ENCODE data around the gene USP3.
A peak's percentile ranks its signal among the peaks of the same experiment; 100 is the strongest.

The USP3 gene

DNA sequence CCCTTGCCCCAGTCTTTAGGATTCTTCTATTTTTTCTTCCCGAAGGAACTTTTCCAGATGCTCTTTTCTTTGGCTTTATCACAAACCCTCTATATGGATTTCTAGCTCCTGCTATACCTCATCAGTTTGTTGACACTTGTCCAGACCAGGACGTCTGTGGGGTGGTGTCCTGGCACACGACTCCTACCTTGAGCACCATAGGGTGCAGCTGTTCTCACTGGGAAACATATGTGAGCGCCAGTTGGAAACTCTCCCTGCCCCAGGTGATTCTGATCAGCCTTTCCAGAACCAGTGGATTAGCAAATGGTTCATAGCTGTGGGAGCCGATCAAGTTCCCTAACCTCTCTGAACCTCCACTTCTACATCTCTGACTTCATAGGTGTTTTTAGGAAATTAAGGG lies 40.6 kb upstream of the USP3 start:
- H3K4me3 ChIP-seq (ENCODE audit: insufficient read depth, low read depth, low read length, poor library complexity, severe bottlenecking) = no peak overlapping the region
- H3K9me3 ChIP-seq (ENCODE audit: control insufficient read depth, low read length) = no peaks in the 10 kb centered on the region
- no peaks in the 10 kb centered on the region for H3K36me3 ChIP-seq (ENCODE audit: control insufficient read depth, insufficient read depth, low read length)
- no peak overlapping the region for H3K27ac ChIP-seq (ENCODE audit: insufficient read depth, low read length, poor library complexity, severe bottlenecking)
- DNase-seq = no peak
- peaks cover 10% of the 10 kb centered on the region for H3K4me1 ChIP-seq (ENCODE audit: control insufficient read depth, insufficient read depth, low read length, poor library complexity, severe bottlenecking)
- H3K27me3 ChIP-seq (replicated peaks; ENCODE audit: control insufficient read depth, insufficient read depth, low read length, poor library complexity, severe bottlenecking) = no peaks in the 10 kb centered on the region

DNA sequence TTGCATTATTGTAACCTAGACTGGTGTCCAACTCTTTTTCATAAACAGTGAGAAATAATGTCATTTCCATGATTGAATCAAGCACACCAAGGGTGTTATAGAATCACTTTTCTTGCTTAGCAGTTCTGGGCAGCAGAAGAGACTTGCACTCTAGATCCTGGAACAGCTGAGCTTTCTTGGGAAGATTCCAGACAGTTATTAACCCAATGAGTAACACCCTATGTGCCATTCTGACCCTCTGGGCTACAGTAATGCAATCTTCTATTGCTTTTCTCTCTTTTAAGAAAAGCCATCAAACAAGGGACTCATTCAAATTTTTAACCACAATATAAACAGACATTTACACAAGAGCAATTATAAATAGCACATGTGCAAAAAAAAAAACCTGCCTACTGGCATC lies 39.3 kb upstream of the USP3 start:
- no peaks in the 10 kb centered on the region for H3K36me3 ChIP-seq (ENCODE audit: control insufficient read depth, insufficient read depth, low read length)
- no peak overlapping the region for H3K27ac ChIP-seq (ENCODE audit: insufficient read depth, low read length, poor library complexity, severe bottlenecking)
- H3K27me3 ChIP-seq (replicated peaks; ENCODE audit: control insufficient read depth, insufficient read depth, low read length, poor library complexity, severe bottlenecking) = no peaks in the 10 kb centered on the region
- H3K4me1 ChIP-seq (ENCODE audit: control insufficient read depth, insufficient read depth, low read length, poor library complexity, severe bottlenecking) = peaks cover 10% of the 10 kb centered on the region
- no peak overlapping the region for H3K4me3 ChIP-seq (ENCODE audit: insufficient read depth, low read depth, low read length, poor library complexity, severe bottlenecking)
- DNase-seq = no peak
- H3K9me3 ChIP-seq (ENCODE audit: control insufficient read depth, low read length) = no peaks in the 10 kb centered on the region

DNA sequence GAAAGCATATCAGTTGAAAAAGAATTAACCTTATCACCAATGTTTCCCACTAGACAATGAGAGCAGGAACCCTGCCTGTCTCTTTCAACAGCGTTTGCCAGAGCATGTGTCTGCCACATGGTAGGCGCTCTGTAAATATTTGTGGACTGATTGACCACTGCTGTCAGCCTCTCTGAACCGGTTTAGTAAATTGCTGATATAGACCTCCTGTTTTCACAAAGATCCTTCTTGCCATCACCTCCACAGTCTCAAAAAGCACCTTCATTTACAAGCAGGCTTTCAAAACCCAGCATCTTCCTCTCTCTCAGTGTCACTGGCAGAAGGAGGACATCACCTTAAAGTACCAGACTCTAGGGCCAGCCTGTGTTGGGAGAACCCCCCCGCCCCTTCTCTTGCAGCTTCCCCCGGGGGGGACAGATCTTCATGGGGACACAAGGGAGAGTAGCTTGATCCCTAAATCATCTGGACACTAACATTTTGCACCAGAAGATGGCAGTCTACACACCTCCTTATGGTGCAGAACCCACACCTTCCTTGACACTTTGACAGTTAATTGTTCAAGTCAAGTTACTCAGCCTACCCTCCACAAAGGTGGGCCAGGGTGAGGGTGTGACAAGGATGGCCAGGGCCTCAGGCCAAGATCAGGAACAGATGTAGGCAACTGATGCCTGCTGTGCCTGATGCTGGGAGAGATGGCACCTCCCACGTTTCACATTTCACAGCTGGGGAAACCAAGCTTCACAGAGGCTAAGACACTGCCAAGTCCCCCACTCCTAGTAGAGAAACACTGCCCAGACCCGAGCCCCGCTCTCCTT lies 37.8 kb upstream of the USP3 start:
- no peaks in the 10 kb centered on the region for H3K27me3 ChIP-seq (replicated peaks; ENCODE audit: control insufficient read depth, insufficient read depth, low read length, poor library complexity, severe bottlenecking)
- no peaks in the 10 kb centered on the region for H3K9me3 ChIP-seq (ENCODE audit: control insufficient read depth, low read length)
- H3K4me1 ChIP-seq (ENCODE audit: control insufficient read depth, insufficient read depth, low read length, poor library complexity, severe bottlenecking) = peaks cover 10% of the 10 kb centered on the region
- H3K36me3 ChIP-seq (ENCODE audit: control insufficient read depth, insufficient read depth, low read length) = no peaks in the 10 kb centered on the region
- DNase-seq = peak in 2 of 3 donors; percentile 30
- no peak overlapping the region for H3K27ac ChIP-seq (ENCODE audit: insufficient read depth, low read length, poor library complexity, severe bottlenecking)
- H3K4me3 ChIP-seq (ENCODE audit: insufficient read depth, low read depth, low read length, poor library complexity, severe bottlenecking) = no peak overlapping the region

DNA sequence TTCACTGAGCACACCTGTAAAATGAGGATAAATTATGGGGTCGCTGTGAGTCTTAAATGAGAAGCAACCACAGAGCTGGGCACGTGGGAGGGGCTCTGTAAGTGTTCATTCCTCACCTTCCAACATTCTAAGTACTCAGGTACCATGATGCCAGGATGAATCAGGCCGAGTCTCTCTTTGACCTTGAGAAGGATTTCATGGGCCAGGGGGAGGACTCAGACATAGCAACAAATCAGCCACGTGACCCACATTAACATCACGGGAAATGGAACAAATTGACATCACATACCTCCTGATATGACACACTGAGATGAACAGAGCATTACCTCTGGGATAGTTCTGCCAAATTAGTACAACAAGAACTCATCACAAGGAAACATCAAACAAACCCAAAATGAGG lies 35.2 kb upstream of the USP3 start:
- H3K36me3 ChIP-seq (ENCODE audit: control insufficient read depth, insufficient read depth, low read length) = no peaks in the 10 kb centered on the region
- H3K4me3 ChIP-seq (ENCODE audit: insufficient read depth, low read depth, low read length, poor library complexity, severe bottlenecking) = no peak overlapping the region

DNA sequence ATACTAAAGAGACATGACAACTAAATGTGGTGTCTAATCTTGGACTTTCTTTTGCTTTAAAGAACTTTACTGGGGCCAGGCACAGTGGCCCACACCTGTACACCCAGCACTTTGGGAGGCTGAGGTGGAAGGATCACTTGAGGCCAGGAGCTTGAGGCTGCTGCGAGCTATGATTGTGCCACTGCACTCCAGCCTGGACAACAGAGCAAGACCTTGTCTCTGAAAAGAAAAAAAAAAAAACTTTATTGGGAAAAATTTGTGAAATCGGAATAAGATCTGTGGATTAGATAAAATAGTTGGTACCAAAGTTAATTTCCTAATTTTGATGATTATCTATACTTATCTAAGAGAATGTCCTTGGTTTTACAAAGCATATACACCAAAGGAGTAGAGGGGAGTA lies 34.4 kb upstream of the USP3 start:
- Histone ChIP-seq H3K36me3 (ENCODE audit: control insufficient read depth, insufficient read depth, low read length) (no peaks in the 10 kb centered on the region), H3K4me3 (ENCODE audit: insufficient read depth, low read depth, low read length, poor library complexity, severe bottlenecking) (no peak overlapping the region), H3K9me3 (ENCODE audit: control insufficient read depth, low read length) (no peaks in the 10 kb centered on the region), H3K27me3 (replicated peaks; ENCODE audit: control insufficient read depth, insufficient read depth, low read length, poor library complexity, severe bottlenecking) (no peaks in the 10 kb centered on the region), H3K4me1 (ENCODE audit: control insufficient read depth, insufficient read depth, low read length, poor library complexity, severe bottlenecking) (peaks cover 33% of the 10 kb centered on the region), H3K27ac (ENCODE audit: insufficient read depth, low read length, poor library complexity, severe bottlenecking) (no peak overlapping the region)
- DNase-seq = no peak

More for the DNA sequence above, 35.2 kb upstream of the USP3 start:
- Histone ChIP-seq H3K4me1 (ENCODE audit: control insufficient read depth, insufficient read depth, low read length, poor library complexity, severe bottlenecking) (peaks cover 25% of the 10 kb centered on the region), H3K9me3 (ENCODE audit: control insufficient read depth, low read length) (no peaks in the 10 kb centered on the region), H3K27ac (ENCODE audit: insufficient read depth, low read length, poor library complexity, severe bottlenecking) (no peak overlapping the region), H3K27me3 (replicated peaks; ENCODE audit: control insufficient read depth, insufficient read depth, low read length, poor library complexity, severe bottlenecking) (no peaks in the 10 kb centered on the region)
- DNase-seq = peak in 1 of 3 donors; percentile 20

DNA sequence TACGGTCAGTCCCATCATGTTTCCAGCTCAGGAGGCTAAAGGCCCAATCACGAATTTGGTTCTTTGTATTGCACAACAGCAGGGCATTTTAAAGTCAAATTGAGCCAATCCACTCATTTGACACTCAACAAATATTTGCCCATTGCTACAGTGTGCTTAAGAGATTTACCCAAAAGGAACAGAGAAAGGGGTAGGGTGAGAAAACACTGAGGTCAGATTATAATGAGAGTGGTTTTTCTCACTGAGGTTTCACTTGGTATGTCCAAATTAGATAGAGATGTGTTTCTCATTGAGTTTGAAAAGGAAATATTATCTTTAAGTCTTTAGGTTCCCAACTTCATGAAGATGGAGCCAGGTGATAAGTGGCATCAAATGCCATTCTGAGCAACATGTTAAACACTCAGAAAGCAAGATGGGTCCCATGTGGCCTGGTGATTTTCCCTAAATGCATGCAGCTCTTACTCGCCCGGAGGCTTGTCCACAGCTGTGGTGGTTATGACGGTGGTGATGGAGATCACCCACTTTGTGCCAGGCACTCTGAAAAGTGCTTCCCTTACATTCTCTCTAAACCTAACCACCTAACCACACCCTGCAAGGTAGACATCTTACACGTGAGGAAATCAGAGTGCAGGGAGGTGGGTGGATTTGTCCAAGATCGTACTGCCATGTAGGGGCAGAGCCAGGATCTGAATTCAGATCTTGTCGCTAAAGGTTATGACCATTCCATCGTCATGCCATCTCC lies 31.2 kb upstream of the USP3 start:
- no peaks in the 10 kb centered on the region for H3K36me3 ChIP-seq (ENCODE audit: control insufficient read depth, insufficient read depth, low read length)
- H3K27ac ChIP-seq (ENCODE audit: insufficient read depth, low read length, poor library complexity, severe bottlenecking) = peak overlapping the region; percentile 52
- H3K4me3 ChIP-seq (ENCODE audit: insufficient read depth, low read depth, low read length, poor library complexity, severe bottlenecking) = no peak overlapping the region

DNA sequence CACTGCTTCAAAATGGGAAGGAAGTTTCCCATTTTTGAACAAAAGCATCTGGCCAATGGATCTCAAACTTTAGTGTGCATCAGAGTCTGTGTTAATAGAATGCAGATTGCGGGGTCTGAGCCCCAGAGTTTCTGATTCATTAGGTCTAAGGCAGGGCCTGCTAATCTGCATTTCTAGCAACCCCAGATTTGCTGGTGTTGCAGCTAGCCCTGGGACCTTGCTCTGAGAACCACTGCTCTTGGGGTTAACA lies 30.7 kb upstream of the USP3 start:
- peaks cover 36% of the 10 kb centered on the region for H3K4me1 ChIP-seq (ENCODE audit: control insufficient read depth, insufficient read depth, low read length, poor library complexity, severe bottlenecking)
- H3K27me3 ChIP-seq (replicated peaks; ENCODE audit: control insufficient read depth, insufficient read depth, low read length, poor library complexity, severe bottlenecking) = no peaks in the 10 kb centered on the region
- no peaks in the 10 kb centered on the region for H3K36me3 ChIP-seq (ENCODE audit: control insufficient read depth, insufficient read depth, low read length)
- no peaks in the 10 kb centered on the region for H3K9me3 ChIP-seq (ENCODE audit: control insufficient read depth, low read length)
- no peak overlapping the region for H3K4me3 ChIP-seq (ENCODE audit: insufficient read depth, low read depth, low read length, poor library complexity, severe bottlenecking)
- DNase-seq = no peak
- H3K27ac ChIP-seq (ENCODE audit: insufficient read depth, low read length, poor library complexity, severe bottlenecking) = peak overlapping the region; percentile 52

More for the DNA sequence above, 31.2 kb upstream of the USP3 start:
- no peak for DNase-seq
- no peaks in the 10 kb centered on the region for H3K9me3 ChIP-seq (ENCODE audit: control insufficient read depth, low read length)
- peaks cover 31% of the 10 kb centered on the region for H3K4me1 ChIP-seq (ENCODE audit: control insufficient read depth, insufficient read depth, low read length, poor library complexity, severe bottlenecking)
- H3K27me3 ChIP-seq (replicated peaks; ENCODE audit: control insufficient read depth, insufficient read depth, low read length, poor library complexity, severe bottlenecking) = no peaks in the 10 kb centered on the region

DNA sequence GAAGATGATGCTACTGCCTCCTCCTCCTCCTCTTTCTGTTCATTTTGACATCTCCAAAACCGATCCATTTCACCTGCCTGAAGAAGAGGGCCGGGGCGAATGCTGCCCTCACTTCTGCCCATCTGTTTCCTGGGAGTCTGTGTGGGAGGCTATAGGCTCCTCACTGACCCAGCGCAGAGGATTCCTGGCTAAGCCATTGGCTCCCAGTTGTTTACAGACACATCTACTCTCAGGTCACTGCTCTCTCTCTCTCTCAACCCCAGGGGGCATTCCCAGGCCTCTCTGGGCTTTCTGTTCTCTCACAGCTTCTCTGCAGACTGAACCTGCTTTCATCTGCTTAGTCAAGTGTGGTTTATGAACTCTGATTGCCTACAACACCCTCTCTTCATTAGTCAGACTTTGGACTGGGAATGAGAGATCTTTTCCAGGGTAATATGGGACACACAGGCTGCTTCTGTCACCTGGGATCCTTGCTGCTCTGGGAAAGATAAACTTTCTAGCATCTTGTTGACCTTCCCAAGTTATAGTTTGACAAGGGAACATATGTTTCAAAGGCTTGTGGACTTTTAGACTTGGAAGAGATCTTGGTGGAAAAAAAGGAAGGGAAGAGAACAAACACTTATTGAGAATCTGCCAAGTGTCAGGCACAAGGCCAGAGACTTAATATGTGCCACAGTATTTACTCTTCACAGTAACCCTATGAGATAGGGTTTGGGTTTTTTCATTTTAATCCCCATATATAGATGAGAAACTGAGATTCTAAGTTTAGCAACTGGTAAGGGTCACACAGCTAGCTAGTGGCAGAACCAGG lies 30.2 kb upstream of the USP3 start:
- Histone ChIP-seq H3K4me3 (ENCODE audit: insufficient read depth, low read depth, low read length, poor library complexity, severe bottlenecking) (no peak overlapping the region), H3K27ac (ENCODE audit: insufficient read depth, low read length, poor library complexity, severe bottlenecking) (peak overlapping the region; percentile 52), H3K9me3 (ENCODE audit: control insufficient read depth, low read length) (no peaks in the 10 kb centered on the region), H3K4me1 (ENCODE audit: control insufficient read depth, insufficient read depth, low read length, poor library complexity, severe bottlenecking) (peaks cover 41% of the 10 kb centered on the region), H3K27me3 (replicated peaks; ENCODE audit: control insufficient read depth, insufficient read depth, low read length, poor library complexity, severe bottlenecking) (no peaks in the 10 kb centered on the region), H3K36me3 (ENCODE audit: control insufficient read depth, insufficient read depth, low read length) (no peaks in the 10 kb centered on the region)
- DNase-seq = peak; percentile 11 to 40 (median 22)

DNA sequence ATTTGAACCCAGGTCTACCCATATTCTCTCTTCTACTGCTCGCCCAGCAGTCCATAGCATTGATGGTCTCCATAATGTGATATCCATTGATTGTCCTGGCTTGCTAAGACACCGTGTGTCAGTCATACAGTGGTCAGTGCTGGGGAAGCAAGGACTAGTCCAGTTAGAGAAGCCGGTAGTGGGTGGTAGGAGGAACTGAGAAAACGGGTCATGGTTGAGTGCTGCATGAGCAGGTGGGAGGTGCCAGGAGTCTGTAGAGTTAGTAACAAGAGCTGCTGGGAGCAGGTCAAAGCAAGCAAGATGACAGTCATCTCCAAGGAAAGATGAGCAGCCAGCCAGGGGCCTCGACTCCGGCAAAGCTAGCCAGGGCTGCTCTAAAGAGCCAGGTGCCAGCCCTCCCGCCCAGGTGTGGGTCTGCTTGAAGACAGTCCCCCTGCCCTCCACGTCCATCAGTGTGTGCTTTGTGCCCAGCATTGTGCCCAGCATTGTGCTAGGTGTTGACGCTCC lies 29.5 kb upstream of the USP3 start:
- Histone ChIP-seq H3K36me3 (ENCODE audit: control insufficient read depth, insufficient read depth, low read length) (no peaks in the 10 kb centered on the region), H3K9me3 (ENCODE audit: control insufficient read depth, low read length) (no peaks in the 10 kb centered on the region), H3K27me3 (replicated peaks; ENCODE audit: control insufficient read depth, insufficient read depth, low read length, poor library complexity, severe bottlenecking) (no peaks in the 10 kb centered on the region), H3K4me3 (ENCODE audit: insufficient read depth, low read depth, low read length, poor library complexity, severe bottlenecking) (no peak overlapping the region), H3K27ac (ENCODE audit: insufficient read depth, low read length, poor library complexity, severe bottlenecking) (peak overlapping the region; percentile 52), H3K4me1 (ENCODE audit: control insufficient read depth, insufficient read depth, low read length, poor library complexity, severe bottlenecking) (peaks cover 46% of the 10 kb centered on the region)
- DNase-seq = no peak
